Esophagus muscularis mucosa (tissue), 3 donors: Measurements from ENCODE around the gene ZNF581.

ENCODE experiments used
- POLR2AphosphoS5 ChIP-seq, 2 donors: sonication (generic); formaldehyde crosslinking; IDR thresholded peaks; one replicate each; pipeline ENCODE4 v1.6.1; 2017; ENCODE audit warnings: antibody characterized with exemption in 2 of 2
- TF ChIP-seq, protein P1 (sequence below), 3 experiments: fragments of 200-600 bp in 2 of 3; fragments of 450-650 bp in 1 of 3; sonication (generic) in 2 of 3; IDR thresholded peaks; one replicate each; pipeline ENCODE4 v1.5.1; 2017 to 2019; ENCODE audit warnings: antibody characterized with exemption in 3 of 3, mild to moderate bottlenecking in 2 of 3, moderate library complexity in 1 of 3

DNA sequence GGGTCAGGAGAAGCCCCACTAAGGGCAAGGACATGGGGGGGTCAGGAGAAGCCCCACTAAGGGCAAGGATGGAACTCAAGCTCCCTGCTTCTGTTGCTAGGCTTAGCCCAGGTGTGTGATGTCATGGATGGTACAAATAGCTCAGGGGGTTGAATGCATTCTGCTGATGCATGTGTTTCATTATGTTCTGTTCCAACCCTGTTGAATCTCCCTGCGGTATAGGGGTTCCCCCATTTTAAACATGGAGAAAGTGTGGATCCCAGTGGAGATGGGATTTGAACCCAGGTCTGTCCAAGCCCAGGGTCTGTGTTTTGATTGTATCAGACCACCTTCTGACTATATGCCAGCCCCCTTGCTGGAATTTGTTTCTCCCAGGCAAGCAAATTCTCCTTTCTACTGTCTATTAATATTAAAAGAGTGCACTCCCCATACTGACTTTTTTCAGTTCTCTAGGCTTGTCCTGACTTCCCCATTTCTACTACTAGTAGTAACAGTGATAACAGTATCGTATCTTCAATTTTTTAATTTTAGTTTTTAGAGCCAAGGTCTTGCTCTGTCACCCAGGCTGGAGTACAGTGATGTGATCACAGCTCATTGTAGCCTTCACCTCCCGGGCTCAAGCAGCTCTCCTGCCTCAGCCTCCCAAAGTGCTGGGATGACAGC, 31.3 kb upstream of the ZNF581 start:
- TF ChIP-seq, protein P1, sequence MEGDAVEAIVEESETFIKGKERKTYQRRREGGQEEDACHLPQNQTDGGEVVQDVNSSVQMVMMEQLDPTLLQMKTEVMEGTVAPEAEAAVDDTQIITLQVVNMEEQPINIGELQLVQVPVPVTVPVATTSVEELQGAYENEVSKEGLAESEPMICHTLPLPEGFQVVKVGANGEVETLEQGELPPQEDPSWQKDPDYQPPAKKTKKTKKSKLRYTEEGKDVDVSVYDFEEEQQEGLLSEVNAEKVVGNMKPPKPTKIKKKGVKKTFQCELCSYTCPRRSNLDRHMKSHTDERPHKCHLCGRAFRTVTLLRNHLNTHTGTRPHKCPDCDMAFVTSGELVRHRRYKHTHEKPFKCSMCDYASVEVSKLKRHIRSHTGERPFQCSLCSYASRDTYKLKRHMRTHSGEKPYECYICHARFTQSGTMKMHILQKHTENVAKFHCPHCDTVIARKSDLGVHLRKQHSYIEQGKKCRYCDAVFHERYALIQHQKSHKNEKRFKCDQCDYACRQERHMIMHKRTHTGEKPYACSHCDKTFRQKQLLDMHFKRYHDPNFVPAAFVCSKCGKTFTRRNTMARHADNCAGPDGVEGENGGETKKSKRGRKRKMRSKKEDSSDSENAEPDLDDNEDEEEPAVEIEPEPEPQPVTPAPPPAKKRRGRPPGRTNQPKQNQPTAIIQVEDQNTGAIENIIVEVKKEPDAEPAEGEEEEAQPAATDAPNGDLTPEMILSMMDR (IDR thresholded peaks at IDR 0.05) = no peak
- TF ChIP-seq POLR2AphosphoS5 (IDR thresholded peaks at IDR 0.05) = no peak
